Esophagus squamous epithelium (tissue), 5 donors: ENCODE results near the gene HSD11B2. TPM values are rescaled to one million over a fixed set of nuclear protein-coding genes. Genes with fewer than 3 reads are reported as not detected.

Experiments used
- DNase-seq: peaks from one replicate; lab custom pipeline; 2025; lab: John Stamatoyannopoulos, UW
- H3K27ac ChIP-seq, 4 donors: fragments of 200-600 bp; sonication (generic); one replicate each; pipeline ENCODE4 v1.5.1; 2016 to 2019; ENCODE audit warnings: mild to moderate bottlenecking in 1 of 4
- H3K27me3 ChIP-seq, 4 donors: fragments of 200-600 bp; sonication (generic); 1 replicate in 3 of 4; 2 replicates in 1 of 4; pipeline versions ENCODE4 v1.5.1 to v1.6.0; 2017 to 2021; ENCODE audit warnings: antibody characterized with exemption in 1 of 4
- H3K36me3 ChIP-seq, 3 donors: fragments of 200-600 bp; sonication (generic); one replicate each; pipeline ENCODE4 v1.5.1; 2016 to 2019
- H3K4me1 ChIP-seq, 3 donors: fragments of 200-600 bp; sonication (generic); one replicate each; pipeline ENCODE4 v1.5.1; 2017 to 2019
- H3K4me3 ChIP-seq, 4 donors: fragments of 200-600 bp; sonication (generic); 1 replicate in 3 of 4; 2 replicates in 1 of 4; pipeline ENCODE4 v1.5.1; 2016 to 2019; ENCODE audit warnings: mild to moderate bottlenecking in 2 of 4, moderate library complexity in 1 of 4
- H3K9me3 ChIP-seq, 3 donors: fragments of 200-600 bp; sonication (generic); one replicate each; pipeline ENCODE4 v1.5.1; 2016 to 2019
- CTCF ChIP-seq, 6 experiments: fragments of 450-650 bp in 4 of 6; fragments of 200-600 bp in 2 of 6; sonication (generic) in 2 of 6; IDR thresholded peaks; one replicate each; pipeline ENCODE4 v1.5.1; 2016 to 2019; ENCODE audit warnings: antibody characterized with exemption in 6 of 6, mild to moderate bottlenecking in 4 of 6, moderate library complexity in 4 of 6
- POLR2A ChIP-seq, 4 donors: fragments of 450-650 bp; IDR thresholded peaks; one replicate each; pipeline ENCODE4 v1.6.1; 2017; ENCODE audit warnings: antibody characterized with exemption in 4 of 4, mild to moderate bottlenecking in 4 of 4, moderate library complexity in 3 of 4
- WGBS, 2 donors: methylation state at CpG; one replicate each; pipeline ENCODE4 v1.1.5; 2018; 5-methylcytosine and 5-hydroxymethylcytosine counted together
- intact Hi-C: fragments of 100-400 bp; cut with DNase I; formaldehyde crosslinking; loops from one replicate; pipeline ENCODE4 v1.15.0; 2022
- total RNA-seq, 4 donors: library from RNA; depleted of rRNA; stranded (reverse); fragments of >200 nt; gene quantifications; one replicate each; pipeline ENCODE4 v1.1.0, GENCODE V29; 2016
- donor health status: DM: yes; HTN: yes; CAD: no.

HSD11B2 gene
- total RNA-seq, 4 donors from 2014 or later = 2.1 to 13.0 (median 6.7) TPM

GRCh38 chr16:67454104-67454503 is 23.2 kb downstream of the HSD11B2 start:
- no peak overlapping the region for H3K27ac ChIP-seq
- H3K9me3 ChIP-seq = no peaks in the 10 kb centered on the region
- DNase-seq = no peak
- H3K4me3 ChIP-seq = no peak overlapping the region
- H3K27me3 ChIP-seq = no peaks in the 10 kb centered on the region
- peaks cover 27 to 75% (median 49%) of the 10 kb centered on the region in 3 donors for H3K4me1 ChIP-seq
- TF ChIP-seq POLR2A (IDR thresholded peaks at IDR 0.05) (no peak), CTCF (IDR thresholded peaks at IDR 0.05) (no peak)
- peaks cover 0 to 48% (median 23%) of the 10 kb centered on the region in 3 donors for H3K36me3 ChIP-seq
- 94 to 96% methylated on average over 5 of the region's 5 CpGs for WGBS, 2 donors
- intact Hi-C loops = no loop called here

GRCh38 chr16:67454852-67455251 is 23.9 kb downstream of the HSD11B2 start:
- H3K27ac ChIP-seq = no peak overlapping the region
- intact Hi-C loops = no loop called here
- H3K27me3 ChIP-seq = no peaks in the 10 kb centered on the region
- H3K36me3 ChIP-seq = peaks cover 0 to 41% (median 23%) of the 10 kb centered on the region in 3 donors
- no peaks in the 10 kb centered on the region for H3K9me3 ChIP-seq
- TF ChIP-seq POLR2A (IDR thresholded peaks at IDR 0.05) (no peak), CTCF (IDR thresholded peaks at IDR 0.05) (no peak)
- no peak for DNase-seq
- H3K4me1 ChIP-seq = peaks cover 34 to 75% (median 56%) of the 10 kb centered on the region in 3 donors
- WGBS, 2 donors = 100% methylated on average over 5 of the region's 6 CpGs; no CpG with 5 or more reads in 1 of the 2 donors
- H3K4me3 ChIP-seq = no peak overlapping the region

GRCh38 chr16:67456391-67457081 is 25.6 kb downstream of the HSD11B2 start:
- peak in 1 of 4 donors; percentile 18 for TF ChIP-seq POLR2A (IDR thresholded peaks at IDR 0.05)
- peak in 5 of 6 experiments; percentile 54 to 79 (median 73) for TF ChIP-seq CTCF (IDR thresholded peaks at IDR 0.05)
- H3K4me3 ChIP-seq = no peak overlapping the region
- DNase-seq = no peak
- intact Hi-C loops = no loop called here
- no peaks in the 10 kb centered on the region for H3K27me3 ChIP-seq
- H3K27ac ChIP-seq = peak overlapping the region; percentile 64 to 88 (median 80)
- H3K36me3 ChIP-seq = peaks cover 0 to 24% (median 14%) of the 10 kb centered on the region in 3 donors
- no peaks in the 10 kb centered on the region for H3K9me3 ChIP-seq
- WGBS, 2 donors = 24 to 36% methylated on average over 4 to 6 of the region's 6 CpGs
- H3K4me1 ChIP-seq = peaks cover 51 to 75% (median 64%) of the 10 kb centered on the region in 3 donors

- no peaks in the 10 kb centered on the region for H3K9me3 ChIP-seq
- H3K4me3 ChIP-seq = no peak overlapping the region
- 50% methylated on average over 2 of the region's 7 CpGs; no CpG with 5 or more reads in 1 of the 2 donors for WGBS, 2 donors
- peaks cover 0 to 13% (median 9%) of the 10 kb centered on the region in 3 donors for H3K36me3 ChIP-seq
- peaks cover 61 to 75% (median 66%) of the 10 kb centered on the region in 3 donors for H3K4me1 ChIP-seq
- peak overlapping the region; percentile 73 to 88 (median 82) for H3K27ac ChIP-seq
- no peaks in the 10 kb centered on the region for H3K27me3 ChIP-seq
- TF ChIP-seq CTCF (IDR thresholded peaks at IDR 0.05) = no peak
- TF ChIP-seq POLR2A (IDR thresholded peaks at IDR 0.05) = no peak
- no peak for DNase-seq
- intact Hi-C loops = no loop called here
Measured at GRCh38 chr16:67457611-67458010, 26.7 kb downstream of the HSD11B2 start.

GRCh38 chr16:67458121-67458641 is 27.3 kb downstream of the HSD11B2 start:
- H3K4me1 ChIP-seq = peaks cover 67 to 79% (median 72%) of the 10 kb centered on the region in 3 donors
- H3K36me3 ChIP-seq = peaks cover 0 to 8% (median 4%) of the 10 kb centered on the region in 3 donors
- no peak for DNase-seq
- no peak overlapping the region for H3K4me3 ChIP-seq
- TF ChIP-seq POLR2A (IDR thresholded peaks at IDR 0.05) = no peak
- TF ChIP-seq CTCF (IDR thresholded peaks at IDR 0.05) = no peak
- WGBS, 2 donors = 63 to 80% methylated on average over 1 to 2 of the region's 6 CpGs
- no peaks in the 10 kb centered on the region for H3K27me3 ChIP-seq
- peak overlapping the region; percentile 73 to 88 (median 82) for H3K27ac ChIP-seq
- no peaks in the 10 kb centered on the region for H3K9me3 ChIP-seq
- intact Hi-C loops = no loop called here
